ENCODE data around the gene ANKS1B. TPM values are rescaled to one million over a fixed set of nuclear protein-coding genes. Genes with fewer than 3 reads are reported as not detected.

ANKS1B gene
- total RNA-seq, 1 experiment from 2014 or later = 0.54 TPM

GRCh38 chr12:98998697-98999299 is 985.9 kb downstream of the ANKS1B start:
- peak; percentile 80 for ATAC-seq
- Histone ChIP-seq H3K4me3 (replicated peaks in 1 of 2; ENCODE audit: low read depth in 1 of 2, low read length in 2 of 2) (no peak overlapping the region), H3K27me3 (ENCODE audit: insufficient read depth, low read length) (peaks cover 27% of the 10 kb centered on the region), H2AFZ (ENCODE audit: low read depth, low read length, poor library complexity, severe bottlenecking) (no peak overlapping the region), H3K79me2 (ENCODE audit: insufficient read depth, low read length) (no peaks in the 10 kb centered on the region), H3K27ac (ENCODE audit: low read depth, low read length) (no peak overlapping the region), H3K4me2 (ENCODE audit: low read length) (no peak overlapping the region), H3K9ac (ENCODE audit: low read length) (no peak overlapping the region), H4K20me1 (ENCODE audit: insufficient read depth) (no peaks in the 10 kb centered on the region), H3K9me2 (ENCODE audit: insufficient read depth) (no peaks in the 10 kb centered on the region), H3K4me1 (ENCODE audit: control insufficient read depth in 1 of 2, insufficient read depth in 2 of 2, low read length in 2 of 2) (no peaks in the 10 kb centered on the region), H3K9me3 (ENCODE audit: control insufficient read depth in 1 of 2, insufficient read depth in 1 of 2, low read depth in 1 of 2, low read length in 2 of 2) (no peaks in the 10 kb centered on the region), H3K36me3 (ENCODE audit: control insufficient read depth in 1 of 2, insufficient read depth in 2 of 2, low read length in 2 of 2) (no peaks in the 10 kb centered on the region)
- no peak for TF ChIP-seq ZBTB33 (IDR thresholded peaks at IDR 0.05; ENCODE audit: extremely low read depth, insufficient replicate concordance, low read length)
- TF ChIP-seq EZH2phosphoT487 (IDR thresholded peaks at IDR 0.05; ENCODE audit: borderline replicate concordance) = no peak
- no peak for TF ChIP-seq EGR1 (IDR thresholded peaks at IDR 0.05; ENCODE audit: low read depth)
- TF ChIP-seq, protein P1, sequence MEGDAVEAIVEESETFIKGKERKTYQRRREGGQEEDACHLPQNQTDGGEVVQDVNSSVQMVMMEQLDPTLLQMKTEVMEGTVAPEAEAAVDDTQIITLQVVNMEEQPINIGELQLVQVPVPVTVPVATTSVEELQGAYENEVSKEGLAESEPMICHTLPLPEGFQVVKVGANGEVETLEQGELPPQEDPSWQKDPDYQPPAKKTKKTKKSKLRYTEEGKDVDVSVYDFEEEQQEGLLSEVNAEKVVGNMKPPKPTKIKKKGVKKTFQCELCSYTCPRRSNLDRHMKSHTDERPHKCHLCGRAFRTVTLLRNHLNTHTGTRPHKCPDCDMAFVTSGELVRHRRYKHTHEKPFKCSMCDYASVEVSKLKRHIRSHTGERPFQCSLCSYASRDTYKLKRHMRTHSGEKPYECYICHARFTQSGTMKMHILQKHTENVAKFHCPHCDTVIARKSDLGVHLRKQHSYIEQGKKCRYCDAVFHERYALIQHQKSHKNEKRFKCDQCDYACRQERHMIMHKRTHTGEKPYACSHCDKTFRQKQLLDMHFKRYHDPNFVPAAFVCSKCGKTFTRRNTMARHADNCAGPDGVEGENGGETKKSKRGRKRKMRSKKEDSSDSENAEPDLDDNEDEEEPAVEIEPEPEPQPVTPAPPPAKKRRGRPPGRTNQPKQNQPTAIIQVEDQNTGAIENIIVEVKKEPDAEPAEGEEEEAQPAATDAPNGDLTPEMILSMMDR (IDR thresholded peaks at IDR 0.05 in 2 of 3, conservative IDR thresholded peaks at IDR 0.05 in 1 of 3; ENCODE audit: borderline replicate concordance in 1 of 3, insufficient read depth in 1 of 3, low read depth in 2 of 3, low read length in 2 of 3) = peak; percentile 44 to 71 (median 69)
- TF ChIP-seq, protein P2, sequence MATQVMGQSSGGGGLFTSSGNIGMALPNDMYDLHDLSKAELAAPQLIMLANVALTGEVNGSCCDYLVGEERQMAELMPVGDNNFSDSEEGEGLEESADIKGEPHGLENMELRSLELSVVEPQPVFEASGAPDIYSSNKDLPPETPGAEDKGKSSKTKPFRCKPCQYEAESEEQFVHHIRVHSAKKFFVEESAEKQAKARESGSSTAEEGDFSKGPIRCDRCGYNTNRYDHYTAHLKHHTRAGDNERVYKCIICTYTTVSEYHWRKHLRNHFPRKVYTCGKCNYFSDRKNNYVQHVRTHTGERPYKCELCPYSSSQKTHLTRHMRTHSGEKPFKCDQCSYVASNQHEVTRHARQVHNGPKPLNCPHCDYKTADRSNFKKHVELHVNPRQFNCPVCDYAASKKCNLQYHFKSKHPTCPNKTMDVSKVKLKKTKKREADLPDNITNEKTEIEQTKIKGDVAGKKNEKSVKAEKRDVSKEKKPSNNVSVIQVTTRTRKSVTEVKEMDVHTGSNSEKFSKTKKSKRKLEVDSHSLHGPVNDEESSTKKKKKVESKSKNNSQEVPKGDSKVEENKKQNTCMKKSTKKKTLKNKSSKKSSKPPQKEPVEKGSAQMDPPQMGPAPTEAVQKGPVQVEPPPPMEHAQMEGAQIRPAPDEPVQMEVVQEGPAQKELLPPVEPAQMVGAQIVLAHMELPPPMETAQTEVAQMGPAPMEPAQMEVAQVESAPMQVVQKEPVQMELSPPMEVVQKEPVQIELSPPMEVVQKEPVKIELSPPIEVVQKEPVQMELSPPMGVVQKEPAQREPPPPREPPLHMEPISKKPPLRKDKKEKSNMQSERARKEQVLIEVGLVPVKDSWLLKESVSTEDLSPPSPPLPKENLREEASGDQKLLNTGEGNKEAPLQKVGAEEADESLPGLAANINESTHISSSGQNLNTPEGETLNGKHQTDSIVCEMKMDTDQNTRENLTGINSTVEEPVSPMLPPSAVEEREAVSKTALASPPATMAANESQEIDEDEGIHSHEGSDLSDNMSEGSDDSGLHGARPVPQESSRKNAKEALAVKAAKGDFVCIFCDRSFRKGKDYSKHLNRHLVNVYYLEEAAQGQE (IDR thresholded peaks at IDR 0.05; ENCODE audit: low read depth) = no peak
- no peak for TF ChIP-seq CEBPB (IDR thresholded peaks at IDR 0.05; ENCODE audit: low read depth)
- TF ChIP-seq EZH2 (IDR thresholded peaks at IDR 0.05) = no peak
- TF ChIP-seq ZFX (IDR thresholded peaks at IDR 0.05) = no peak
- no peak for TF ChIP-seq ELF1 (IDR thresholded peaks at IDR 0.05; ENCODE audit: borderline replicate concordance, low read depth)
- TF ChIP-seq RAD21 (IDR thresholded peaks at IDR 0.05; ENCODE audit: low read depth) = peak; percentile 81
- TF ChIP-seq SRF (IDR thresholded peaks at IDR 0.05; ENCODE audit: low read depth) = no peak
- TF ChIP-seq SIN3A (IDR thresholded peaks at IDR 0.05; ENCODE audit: low read depth) = no peak
- no TSS peak for BruUV-seq (replicated peaks)
- RAD21 ChIA-PET (ENCODE audit: low non-redundant PET in 1 of 2, low total read pairs in 2 of 2, uncharacterized antibody in 2 of 2, unreplicated experiment in 2 of 2) = interaction anchor here in 1 of 2 experiments (0.8 to 1.2 kb wide), 3 partner anchors 405 to 601 kb away, joined by 3 to 6 read pairs (median 4); partner anchors contain the start of gene SLC25A3
- DNase-seq (ENCODE audit: low read depth, low spot score) = peak; percentile 12
- CTCF ChIA-PET = interaction anchor here (0.6 to 2.5 kb wide), 24 partner anchors 8 to 581 kb away, joined by 3 to 13 read pairs (median 5); no protein-coding TSS in a partner anchor
- POLR2A ChIA-PET = no interaction called here
- intact Hi-C loops (cut with micrococcal nuclease) = loop anchor here (1.0 to 2.0 kb wide), 5 partner anchors 44 to 573 kb away; no protein-coding TSS in a partner anchor

Data from HCT116 (cell line).